GM12865 (cell line): Measurements from ENCODE around the gene EFCC1.

Experiments
- DNase-seq: peaks from one replicate; pipeline ENCODE4 v3.0.0; 2010; ENCODE audit warnings: low read depth
- H3K4me3 ChIP-seq: 2 replicates; pipeline ENCODE4 v1.5.1; 2011; ENCODE audit warnings: mild to moderate bottlenecking, low read depth, low read length, control low read depth
- CTCF ChIP-seq: IDR thresholded peaks from 2 replicates; pipeline ENCODE4 v1.5.1; 2011; ENCODE audit warnings: low read length, control low read depth, low read depth, inconsistent platforms; ENCODE audit not compliant: insufficient read depth; ENCODE audit errors: missing control alignments

EFCC1 gene

GRCh38 chr3:129014148-129014547 lies 13.0 kb downstream of the EFCC1 start:
- no peak for TF ChIP-seq CTCF
- no peak for DNase-seq

GRCh38 chr3:129014793-129015345 lies 13.8 kb downstream of the EFCC1 start:
- H3K4me3 ChIP-seq: no peak overlapping the region
- no peak for DNase-seq
- TF ChIP-seq CTCF: no peak

More at GRCh38 chr3:129014148-129014547, 13.0 kb downstream of the EFCC1 start:
- H3K4me3 ChIP-seq: no peak overlapping the region

- no peak for TF ChIP-seq CTCF
- no peak overlapping the region for H3K4me3 ChIP-seq
- DNase-seq: peak; percentile 44
Measured at GRCh38 chr3:129015388-129016105, 14.4 kb downstream of the EFCC1 start.

GRCh38 chr3:129016356-129016719 lies 15.2 kb downstream of the EFCC1 start:
- H3K4me3 ChIP-seq: no peak overlapping the region
- TF ChIP-seq CTCF: no peak
- peak; percentile 47 for DNase-seq

- no peak for TF ChIP-seq CTCF
- H3K4me3 ChIP-seq: no peak overlapping the region
- peak; percentile 90 for DNase-seq
Measured at GRCh38 chr3:129016720-129017483, 15.8 kb downstream of the EFCC1 start.

- H3K4me3 ChIP-seq: no peak overlapping the region
- DNase-seq: no peak
- TF ChIP-seq CTCF: no peak
Measured at GRCh38 chr3:129017484-129017899, 16.4 kb downstream of the EFCC1 start.
